Sciatic nerve (tissue), 2 donors: ENCODE measurements around the gene RPL3. TPM values are rescaled to one million over a fixed set of nuclear protein-coding genes. Genes with fewer than 3 reads are reported as not detected.
A peak's percentile ranks its signal among the peaks of the same experiment; 100 is the strongest.

Experiments used
- ATAC-seq: fragments of 200-7000 bp; cut with Tn5 transposase; one replicate; pipeline ENCODE4 v1.9.1; 2020; ENCODE audit warnings: mild to moderate bottlenecking, moderate library complexity
- DNase-seq: peaks from one replicate; pipeline ENCODE4 v3.0.0-alpha.2; 2020; ENCODE audit warnings: low spot score
- intact Hi-C: fragments of 100-400 bp; cut with DNase I; formaldehyde crosslinking; loops from one replicate; pipeline ENCODE4 v1.14.2; 2022
- total RNA-seq: library from RNA; stranded (reverse); fragmentation: NEBNext Ultra II Directional; extraction: Animal tissue kit (Norgen Biotek cat#: 25700); gene quantifications from one replicate; pipeline ENCODE4 v1.2.1, GENCODE V29; 2021
- donor health status: DM: no; HTN: no; CAD: no.
- donor health status: DM: no; HTN: no; CAD: no.

RPL3 gene
- total RNA-seq, 1 donor from 2014 or later: 1,341 TPM

GRCh38 chr22:39306456-39307361 lies 12.7 kb downstream of the RPL3 start:
- intact Hi-C loops: no loop called here
- ATAC-seq: peak; percentile 41
- DNase-seq: no peak

- no peak for ATAC-seq
- intact Hi-C loops: no loop called here
These were observed 15.3 kb downstream of the RPL3 start for GRCh38 chr22:39303892-39304671.

GRCh38 chr22:39303358-39303757 lies 16.1 kb downstream of the RPL3 start:
- DNase-seq: no peak
- ATAC-seq: no peak
- intact Hi-C loops: no loop called here

More at GRCh38 chr22:39303892-39304671, 15.3 kb downstream of the RPL3 start:
- no peak for DNase-seq

GRCh38 chr22:39302431-39302960 lies 16.9 kb downstream of the RPL3 start:
- DNase-seq (no peak), ATAC-seq (no peak)
- intact Hi-C loops: no loop called here

- intact Hi-C loops: no loop called here
- no peak for DNase-seq
- no peak for ATAC-seq
These were observed 17.5 kb downstream of the RPL3 start for GRCh38 chr22:39301926-39302325.

- DNase-seq (no peak), ATAC-seq (no peak)
- intact Hi-C loops: no loop called here
These were observed 18.3 kb downstream of the RPL3 start for GRCh38 chr22:39301108-39301507.

DNA sequence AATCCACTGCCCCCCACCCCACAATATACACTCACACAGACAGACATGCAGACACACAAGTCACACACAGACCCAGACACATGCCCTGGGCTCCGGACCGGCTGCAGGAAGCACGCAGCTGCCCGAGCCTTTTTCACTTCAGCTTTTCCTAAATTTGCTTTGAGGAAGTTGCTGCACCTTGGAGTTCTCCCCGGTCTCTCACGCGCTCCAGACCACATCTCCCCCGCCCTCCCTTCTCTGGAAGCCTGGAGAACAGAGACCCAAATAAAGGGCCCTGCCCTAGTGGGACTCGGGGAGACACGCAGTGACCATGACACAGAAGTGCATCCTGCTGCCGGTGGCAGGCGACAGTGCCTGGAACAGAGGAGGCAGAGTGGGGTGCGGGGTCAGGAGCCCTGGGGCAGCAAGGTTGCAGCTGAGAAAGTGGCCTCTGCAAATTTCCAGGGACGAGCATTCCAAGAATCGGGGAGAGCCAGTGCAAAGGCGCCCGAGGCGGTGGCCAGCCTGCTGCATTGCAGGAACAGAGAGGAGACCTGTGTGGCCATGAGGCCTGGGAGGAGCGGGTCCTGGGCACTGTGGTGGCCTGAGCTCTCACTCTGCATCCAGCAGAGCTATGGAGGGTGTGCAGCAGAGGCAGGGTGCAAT lies 19.1 kb downstream of the RPL3 start:
- intact Hi-C loops: no loop called here
- ATAC-seq (peak; percentile 73), DNase-seq (no peak)

DNA sequence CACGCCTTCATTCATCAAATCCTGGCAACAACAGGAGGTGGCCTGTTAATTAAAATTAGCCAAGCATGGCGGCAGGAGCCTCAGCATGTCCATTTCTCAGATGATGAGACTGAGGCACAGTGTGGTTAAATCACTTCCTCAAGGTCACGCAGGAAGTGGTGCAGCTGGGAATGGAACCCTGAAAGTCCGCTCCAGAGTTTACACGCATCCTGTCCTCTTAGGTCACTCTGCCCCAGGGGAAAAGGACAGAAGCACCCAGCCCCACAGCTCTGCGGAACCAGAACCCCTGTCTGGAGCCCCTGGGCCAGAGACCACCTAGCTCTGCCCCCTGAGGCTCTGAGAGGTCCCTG lies 19.6 kb downstream of the RPL3 start:
- DNase-seq: no peak
- ATAC-seq: peak; percentile 60
- intact Hi-C loops: no loop called here

GRCh38 chr22:39298241-39298987 lies 21.0 kb downstream of the RPL3 start:
- no peak for DNase-seq
- no peak for ATAC-seq
- intact Hi-C loops: no loop called here

GRCh38 chr22:39297490-39298240 lies 21.8 kb downstream of the RPL3 start:
- ATAC-seq (no peak), DNase-seq (no peak)
- intact Hi-C loops: no loop called here

GRCh38 chr22:39296981-39297489 lies 22.4 kb downstream of the RPL3 start:
- no peak for DNase-seq
- intact Hi-C loops: no loop called here

DNA sequence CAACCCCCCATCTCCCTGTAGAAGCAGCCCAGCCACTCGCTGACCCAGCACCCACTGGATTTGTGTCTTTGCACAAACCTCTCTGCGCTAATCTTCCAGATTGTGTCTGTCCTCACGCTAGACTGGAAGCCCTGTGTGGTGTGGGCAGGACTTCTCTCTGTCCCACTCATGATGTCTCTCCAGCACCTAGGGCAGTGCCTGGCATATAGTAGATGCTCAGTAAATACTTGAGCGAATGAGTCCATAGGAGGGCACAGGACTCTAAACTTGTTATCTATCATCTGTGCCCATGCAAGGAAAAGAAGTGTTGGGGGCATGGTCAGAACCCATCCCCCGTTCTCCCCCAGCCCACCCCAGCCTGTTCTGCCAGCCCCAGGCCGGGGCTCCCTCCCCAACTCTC lies 22.9 kb downstream of the RPL3 start:
- intact Hi-C loops: no loop called here
- DNase-seq: no peak
- no peak for ATAC-seq

More at GRCh38 chr22:39296981-39297489, 22.4 kb downstream of the RPL3 start:
- ATAC-seq: no peak

DNA sequence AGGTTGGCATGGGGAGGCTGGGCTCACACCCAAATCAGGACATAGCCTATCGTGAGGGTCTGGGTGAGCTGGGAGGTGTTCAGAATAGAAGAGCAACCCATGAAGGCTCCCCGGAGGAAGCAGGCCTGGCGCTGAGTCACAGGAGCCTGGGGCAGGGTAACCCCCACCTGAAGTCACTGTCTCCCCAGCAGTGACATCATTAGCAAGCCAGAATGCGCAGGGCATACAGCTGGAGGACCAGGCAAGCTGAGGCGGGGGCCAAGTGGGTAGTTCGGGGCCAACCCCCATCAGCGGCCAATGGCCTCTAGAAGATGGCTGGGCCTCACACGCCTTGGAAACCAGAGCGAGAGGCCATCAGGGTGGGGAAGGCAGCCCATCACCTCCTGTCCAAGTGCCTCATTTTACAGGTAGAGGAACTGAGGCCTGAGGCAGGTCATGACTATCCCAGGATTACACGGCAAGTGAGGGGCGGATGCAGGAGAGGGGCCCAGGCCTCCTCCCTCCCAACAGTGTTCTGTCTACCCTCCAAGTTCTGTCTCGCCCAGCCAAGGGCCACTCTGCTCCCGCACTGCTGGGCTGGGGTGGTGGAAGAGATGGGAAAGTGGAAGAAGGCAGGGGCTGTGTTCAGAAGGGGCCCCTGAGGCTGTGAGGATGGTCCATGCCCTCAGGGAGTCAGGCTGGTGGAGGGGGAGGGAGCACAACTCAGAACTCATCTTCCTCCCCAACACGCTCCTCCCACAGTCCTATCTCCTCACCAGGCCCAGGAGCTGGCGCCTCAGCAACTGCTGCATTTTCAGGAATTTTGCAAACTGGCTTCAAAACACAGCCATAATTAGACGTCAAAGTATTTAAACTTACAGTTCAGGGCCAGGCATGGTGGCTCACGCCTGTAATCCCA lies 24.6 kb downstream of the RPL3 start:
- DNase-seq (no peak), ATAC-seq (no peak)
- intact Hi-C loops: no loop called here

DNA sequence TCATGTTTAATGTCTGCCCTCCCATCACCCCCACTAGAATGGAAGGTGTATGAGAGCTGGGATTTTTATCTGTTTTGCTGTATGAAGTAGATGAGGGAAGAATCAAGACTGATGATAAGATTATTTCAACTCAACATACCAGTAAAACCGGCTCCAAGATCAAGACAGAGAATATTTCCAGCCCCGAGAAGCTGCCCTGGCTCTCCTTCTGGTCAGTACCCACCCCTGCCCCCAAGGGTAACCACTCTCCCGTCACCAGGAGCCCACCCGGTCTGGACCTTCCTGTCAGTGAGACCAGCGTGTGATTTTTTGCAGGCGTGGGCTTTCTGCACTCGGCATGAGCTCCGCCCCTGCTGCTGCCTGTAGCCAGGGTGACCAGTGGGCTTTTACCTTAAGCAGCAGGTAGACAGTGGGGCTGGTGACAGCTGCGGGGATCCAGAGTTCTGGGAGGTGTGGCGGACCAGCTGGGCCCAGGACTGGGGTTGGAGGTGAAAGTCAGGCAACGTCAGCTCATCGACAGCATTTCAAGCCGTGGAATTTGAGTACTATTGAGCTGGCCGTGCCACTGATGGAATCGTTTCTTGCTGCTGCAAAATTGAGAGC lies 25.6 kb downstream of the RPL3 start:
- intact Hi-C loops: no loop called here

DNA sequence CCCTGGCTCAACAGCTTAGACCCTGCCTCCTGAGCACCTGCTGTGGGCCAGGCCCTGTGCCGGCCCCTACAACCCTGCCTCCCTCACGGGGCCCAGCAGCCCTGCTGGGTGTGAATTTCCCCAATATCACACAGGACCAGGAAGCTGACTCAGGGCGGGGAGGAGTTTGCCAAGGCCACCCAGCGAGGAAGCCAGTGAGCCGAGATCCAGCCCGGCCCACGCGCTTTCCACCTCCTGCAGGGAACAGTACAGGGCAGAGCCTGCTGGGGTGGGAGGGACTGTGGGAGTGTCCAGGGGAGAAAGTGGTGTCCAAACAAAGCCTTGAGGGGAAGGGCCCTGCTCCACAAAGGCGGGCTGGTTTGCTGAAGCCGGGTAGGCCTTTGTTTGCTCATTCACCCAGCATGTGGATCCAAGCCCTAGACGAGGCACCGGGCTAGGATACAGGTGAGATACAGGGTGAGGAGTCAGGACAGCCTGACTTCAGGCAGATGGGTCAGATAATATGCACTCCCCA lies 26.8 kb downstream of the RPL3 start:
- intact Hi-C loops: no loop called here
- ATAC-seq (peak; percentile 91), DNase-seq (peak; percentile 95)

More for the DNA sequence above, 25.6 kb downstream of the RPL3 start:
- ATAC-seq (no peak), DNase-seq (no peak)

DNA sequence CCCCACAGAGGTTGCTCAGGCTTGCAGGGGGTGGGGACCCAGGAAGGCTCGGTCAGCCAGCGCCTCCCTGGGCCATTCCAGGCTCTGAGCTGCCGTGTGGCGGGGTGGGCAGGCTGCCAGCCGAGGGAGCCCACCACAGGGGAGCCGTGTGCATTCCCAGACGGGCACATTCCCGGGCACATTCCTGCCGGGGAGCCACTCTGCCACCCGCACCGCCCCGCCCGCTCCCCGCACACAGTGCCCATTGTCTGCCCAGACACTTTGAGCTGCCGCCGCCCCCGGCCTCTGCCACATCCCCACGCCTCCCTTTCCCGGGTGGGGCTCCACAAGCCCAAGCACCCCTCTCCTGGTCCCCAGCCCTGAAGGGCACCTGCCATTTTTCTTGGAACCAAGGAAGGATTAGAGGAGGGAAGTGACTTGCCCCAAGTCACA lies 27.4 kb downstream of the RPL3 start:
- intact Hi-C loops: no loop called here
- ATAC-seq: peak; percentile 8
- no peak for DNase-seq
